Right renal pelvis (tissue), 4 donors: Measurements from ENCODE around the gene TIMM50. TPM values are rescaled to one million over a fixed set of nuclear protein-coding genes. Genes with fewer than 3 reads are reported as not detected.
"Not testable (repeated sequence)": the region's sequence is repeated elsewhere in the genome, so short reads cannot be mapped to it uniquely, and the experiment has no call there.

Source experiments
- DNase-seq, 4 donors: peaks; one replicate each; pipeline ENCODE4 v3.0.0-alpha.2; 2013; ENCODE audit warnings: low read depth in 4 of 4, low spot score in 3 of 4, missing footprints in 1 of 4
- polyA plus RNA-seq, 4 donors: library from polyadenylated mRNA; unstranded; fragments of 120-200 nt; gene quantifications; one replicate each; pipeline ENCODE4 v1.2.1, GENCODE V29; 2013; ENCODE audit not compliant: insufficient read length in 4 of 4

The TIMM50 gene
- polyA plus RNA-seq = 10 to 100 TPM; 69.7 to 81.3 (median 73.9) TPM

GRCh38 chr19:39480337-39481228, at the start of gene TIMM50:
Gene TIMM50 (plus strand): TSS chr19:39480838. CDS start chr19:39480854, 16 bp downstream.
- peak; percentile 88 to 94 (median 92) for DNase-seq

- DNase-seq = no peak
Measured at GRCh38 chr19:39432677-39433025, 48.0 kb upstream of the TIMM50 start.

GRCh38 chr19:39433480-39434079, 47.1 kb upstream of the TIMM50 start:
- DNase-seq = no peak

GRCh38 chr19:39434123-39435076, 46.2 kb upstream of the TIMM50 start:
- DNase-seq = no peak

GRCh38 chr19:39435499-39436349, 44.9 kb upstream of the TIMM50 start, which contains the start of gene RPS16:
Gene RPS16 (minus strand): TSS chr19:39435949. CDS start chr19:39435895, 54 bp downstream.
- DNase-seq = peak; percentile 90 to 97 (median 94)

GRCh38 chr19:39436350-39436716, 44.3 kb upstream of the TIMM50 start:
- DNase-seq = no peak

GRCh38 chr19:39438270-39438934, 42.2 kb upstream of the TIMM50 start:
- no peak for DNase-seq

GRCh38 chr19:39444598-39445195, 35.9 kb upstream of the TIMM50 start:
- DNase-seq = no peak

- DNase-seq = peak; percentile 92 to 95 (median 95)
Measured at GRCh38 chr19:39445196-39446111, 35.2 kb upstream of the TIMM50 start, which contains the start of gene SUPT5H. Gene SUPT5H (plus strand): TSS chr19:39445582. CDS start chr19:39445891, 309 bp downstream.

- no peak for DNase-seq
Measured at GRCh38 chr19:39446365-39447084, 34.1 kb upstream of the TIMM50 start.

- no peak for DNase-seq
Measured at GRCh38 chr19:39448271-39448670, 32.4 kb upstream of the TIMM50 start.

GRCh38 chr19:39449116-39449797, 31.4 kb upstream of the TIMM50 start:
- no peak for DNase-seq

GRCh38 chr19:39451257-39451656, 29.4 kb upstream of the TIMM50 start:
- DNase-seq = not testable (repeated sequence)

GRCh38 chr19:39463403-39463802, 17.2 kb upstream of the TIMM50 start:
- DNase-seq = no peak

- no peak for DNase-seq
Measured at GRCh38 chr19:39465956-39466747, 14.5 kb upstream of the TIMM50 start.

- DNase-seq = no peak
Measured at GRCh38 chr19:39467941-39468340, 12.7 kb upstream of the TIMM50 start.
